ENCODE data around the gene LECT2. TPM values are rescaled to one million over a fixed set of nuclear protein-coding genes. Genes with fewer than 3 reads are reported as not detected.

LECT2 gene
- total RNA-seq, 4 donors from 2014 or later = not detected

GRCh38 chr5:135915466-135916001 is 39.2 kb downstream of the LECT2 start:
- Histone ChIP-seq H3K27ac (no peak overlapping the region), H3K4me3 (no peak overlapping the region), H3K4me1 (no peaks in the 10 kb centered on the region), H3K9me3 (no peaks in the 10 kb centered on the region), H3K27me3 (peaks cover 0 to 15% (median 10%) of the 10 kb centered on the region in 3 donors), H3K36me3 (no peaks in the 10 kb centered on the region)
- ATAC-seq (no peak), DNase-seq (no peak)
- in situ Hi-C loops (cut with MboI; ENCODE audit: low sequenced_read_pairs in 4 of 4) = no loop called here
- intact Hi-C loops (cut with DNase I; ENCODE audit: low total_unique reads) = no loop called here
- TF ChIP-seq POLR2A (IDR thresholded peaks at IDR 0.05) (no peak), CTCF (IDR thresholded peaks at IDR 0.05 in 4 of 5, conservative IDR thresholded peaks at IDR 0.05 in 1 of 5) (no peak)

GRCh38 chr5:135913713-135914626 is 40.8 kb downstream of the LECT2 start:
- H3K4me1 ChIP-seq = no peaks in the 10 kb centered on the region
- no peaks in the 10 kb centered on the region for H3K9me3 ChIP-seq
- H3K27ac ChIP-seq = no peak overlapping the region
- no peak overlapping the region for H3K4me3 ChIP-seq
- DNase-seq = no peak
- H3K27me3 ChIP-seq = peaks cover 0 to 17% (median 12%) of the 10 kb centered on the region in 3 donors
- TF ChIP-seq CTCF (IDR thresholded peaks at IDR 0.05 in 4 of 5, conservative IDR thresholded peaks at IDR 0.05 in 1 of 5) (no peak), POLR2A (IDR thresholded peaks at IDR 0.05) (no peak)
- intact Hi-C loops (cut with DNase I; ENCODE audit: low total_unique reads) = no loop called here
- in situ Hi-C loops (cut with MboI; ENCODE audit: low sequenced_read_pairs in 4 of 4) = no loop called here
- no peaks in the 10 kb centered on the region for H3K36me3 ChIP-seq
- no peak for ATAC-seq

- no peak for DNase-seq
- Histone ChIP-seq H3K36me3 (no peaks in the 10 kb centered on the region), H3K27me3 (peaks cover 0 to 8% (median 4%) of the 10 kb centered on the region in 3 donors), H3K27ac (no peak overlapping the region), H3K4me3 (no peak overlapping the region), H3K9me3 (no peaks in the 10 kb centered on the region), H3K4me1 (no peaks in the 10 kb centered on the region)
- no peak for TF ChIP-seq POLR2A (IDR thresholded peaks at IDR 0.05)
- no peak for TF ChIP-seq CTCF (IDR thresholded peaks at IDR 0.05 in 4 of 5, conservative IDR thresholded peaks at IDR 0.05 in 1 of 5)
- in situ Hi-C loops (cut with MboI; ENCODE audit: low sequenced_read_pairs in 4 of 4) (no loop called here), intact Hi-C loops (cut with DNase I; ENCODE audit: low total_unique reads) (no loop called here)
- ATAC-seq = no peak
Observed at GRCh38 chr5:135905144-135905543, 49.6 kb downstream of the LECT2 start.

- DNase-seq = no peak
- Histone ChIP-seq H3K4me1 (no peaks in the 10 kb centered on the region), H3K9me3 (no peaks in the 10 kb centered on the region), H3K27ac (no peak overlapping the region), H3K27me3 (peaks cover 0 to 11% (median 0%) of the 10 kb centered on the region in 3 donors), H3K36me3 (no peaks in the 10 kb centered on the region), H3K4me3 (no peak overlapping the region)
- in situ Hi-C loops (cut with MboI; ENCODE audit: low sequenced_read_pairs in 4 of 4) (no loop called here), intact Hi-C loops (cut with DNase I; ENCODE audit: low total_unique reads) (no loop called here)
- TF ChIP-seq CTCF (IDR thresholded peaks at IDR 0.05 in 4 of 5, conservative IDR thresholded peaks at IDR 0.05 in 1 of 5) (no peak), POLR2A (IDR thresholded peaks at IDR 0.05) (no peak)
- no peak for ATAC-seq
Observed at GRCh38 chr5:135901633-135902032, 53.1 kb downstream of the LECT2 start.
